Osteocyte (in vitro differentiated cells): Measurements from ENCODE around the gene DYDC1. TPM values are rescaled to one million over a fixed set of nuclear protein-coding genes. Genes with fewer than 3 reads are reported as not detected.

Experiments
- DNase-seq: peaks from one replicate; pipeline ENCODE4 v3.0.0; 2021; ENCODE audit warnings: mixed read lengths; ENCODE audit not compliant: unreplicated experiment; ENCODE audit errors: extremely low spot score
- H3K27ac Mint-ChIP-seq: one replicate; pipeline ENCODE4 v1.8.0; 2021; ENCODE audit warnings: mild to moderate bottlenecking, mixed read lengths; ENCODE audit not compliant: unreplicated experiment
- H3K27me3 Mint-ChIP-seq: one replicate; pipeline ENCODE4 v1.8.0; 2021; ENCODE audit warnings: mixed read lengths; ENCODE audit not compliant: unreplicated experiment
- H3K36me3 Mint-ChIP-seq: one replicate; pipeline ENCODE4 v1.8.0; 2021; ENCODE audit warnings: mixed read lengths; ENCODE audit not compliant: unreplicated experiment
- H3K4me1 Mint-ChIP-seq: one replicate; pipeline ENCODE4 v1.8.0; 2021; ENCODE audit warnings: mixed read lengths; ENCODE audit not compliant: unreplicated experiment
- H3K4me3 Mint-ChIP-seq: one replicate; pipeline ENCODE4 v1.8.0; 2021; ENCODE audit warnings: mild to moderate bottlenecking, moderate library complexity, mixed read lengths; ENCODE audit not compliant: unreplicated experiment
- H3K9me3 Mint-ChIP-seq: one replicate; pipeline ENCODE4 v1.8.0; 2021; ENCODE audit warnings: mixed read lengths; ENCODE audit not compliant: unreplicated experiment
- CTCF ChIP-seq: fragments of 200-600 bp; sonication (generic); IDR thresholded peaks from 2 replicates; pipeline ENCODE4 v1.5.0; 2021; ENCODE audit warnings: antibody characterized with exemption, mild to moderate bottlenecking, moderate library complexity
- total RNA-seq: library from RNA; stranded (reverse); gene quantifications from 2 replicates; pipeline ENCODE4 v1.2.1, GENCODE V29; 2021

DYDC1 gene
- total RNA-seq, 1 donor from 2014 or later, result not detected

GRCh38 chr10:80324891-80325364 is 31.6 kb downstream of the DYDC1 start:
- H3K9me3 Mint-ChIP-seq, result no peaks in the 10 kb centered on the region
- TF ChIP-seq CTCF, result no peak
- H3K4me3 Mint-ChIP-seq, result no peak overlapping the region

GRCh38 chr10:80324086-80324485 is 32.5 kb downstream of the DYDC1 start:
- no peak for DNase-seq
- H3K27me3 Mint-ChIP-seq, result peaks cover 16% of the 10 kb centered on the region
- TF ChIP-seq CTCF, result no peak
- H3K36me3 Mint-ChIP-seq, result no peaks in the 10 kb centered on the region
- H3K9me3 Mint-ChIP-seq, result no peaks in the 10 kb centered on the region
- H3K4me3 Mint-ChIP-seq, result no peak overlapping the region
- no peak overlapping the region for H3K27ac Mint-ChIP-seq
- H3K4me1 Mint-ChIP-seq, result peaks cover 5% of the 10 kb centered on the region

More at GRCh38 chr10:80324891-80325364, 31.6 kb downstream of the DYDC1 start:
- Mint-ChIP-seq H3K4me1 (peaks cover 5% of the 10 kb centered on the region), H3K27ac (no peak overlapping the region), H3K36me3 (no peaks in the 10 kb centered on the region), H3K27me3 (peaks cover 16% of the 10 kb centered on the region)
- no peak for DNase-seq

- peaks cover 19% of the 10 kb centered on the region for H3K27me3 Mint-ChIP-seq
- H3K27ac Mint-ChIP-seq, result no peak overlapping the region
- TF ChIP-seq CTCF, result no peak
- no peaks in the 10 kb centered on the region for H3K36me3 Mint-ChIP-seq
- no peaks in the 10 kb centered on the region for H3K9me3 Mint-ChIP-seq
- peaks cover 5% of the 10 kb centered on the region for H3K4me1 Mint-ChIP-seq
- no peak for DNase-seq
- no peak overlapping the region for H3K4me3 Mint-ChIP-seq
Measured at GRCh38 chr10:80323311-80323710, 33.2 kb downstream of the DYDC1 start.

- H3K27me3 Mint-ChIP-seq, result peaks cover 21% of the 10 kb centered on the region
- no peaks in the 10 kb centered on the region for H3K9me3 Mint-ChIP-seq
- H3K4me1 Mint-ChIP-seq, result peaks cover 5% of the 10 kb centered on the region
- DNase-seq, result no peak
- no peaks in the 10 kb centered on the region for H3K36me3 Mint-ChIP-seq
- no peak overlapping the region for H3K27ac Mint-ChIP-seq
- TF ChIP-seq CTCF, result no peak
- no peak overlapping the region for H3K4me3 Mint-ChIP-seq
Measured at GRCh38 chr10:80322711-80323110, 33.8 kb downstream of the DYDC1 start.

- H3K36me3 Mint-ChIP-seq, result no peaks in the 10 kb centered on the region
- TF ChIP-seq CTCF, result no peak
- peaks cover 21% of the 10 kb centered on the region for H3K27me3 Mint-ChIP-seq
- no peak overlapping the region for H3K4me3 Mint-ChIP-seq
- H3K9me3 Mint-ChIP-seq, result no peaks in the 10 kb centered on the region
- no peak for DNase-seq
- H3K4me1 Mint-ChIP-seq, result peaks cover 5% of the 10 kb centered on the region
- H3K27ac Mint-ChIP-seq, result no peak overlapping the region
Measured at GRCh38 chr10:80322158-80322557, 34.4 kb downstream of the DYDC1 start.
